HG02885 (cell line): ENCODE measurements around the gene SPRR3.
"Not testable (repeated sequence)": the region's sequence is repeated elsewhere in the genome, so short reads cannot be mapped to it uniquely, and the experiment has no call there.

Source experiments
- ATAC-seq: cut with Tn5 transposase; IDR thresholded peaks from one replicate; pipeline ENCODE4 v1.9.1; 2021; ENCODE audit warnings: mild to moderate bottlenecking; ENCODE audit not compliant: unreplicated experiment, poor library complexity

SPRR3 gene

DNA sequence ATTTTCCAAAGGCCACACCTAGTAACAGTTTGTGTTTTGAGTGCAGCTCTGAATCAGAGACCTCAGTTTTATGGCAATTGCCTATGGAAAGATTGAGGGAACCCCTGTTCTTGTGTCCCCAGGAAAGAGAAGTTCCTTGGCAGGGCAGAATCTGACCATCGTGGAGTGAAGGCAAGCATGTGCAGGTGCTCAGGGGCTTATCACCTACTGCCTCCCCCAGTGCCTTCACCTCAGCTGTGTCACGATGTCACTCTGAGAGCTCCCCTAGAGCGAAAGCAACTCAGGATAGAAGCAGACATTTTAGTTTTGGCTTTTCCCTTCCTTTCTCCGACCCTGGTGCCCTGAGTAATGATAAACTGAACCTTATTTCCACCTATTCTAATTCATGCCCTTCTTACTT, 19.5 kb upstream of the SPRR3 start:
- ATAC-seq, result no peak

DNA sequence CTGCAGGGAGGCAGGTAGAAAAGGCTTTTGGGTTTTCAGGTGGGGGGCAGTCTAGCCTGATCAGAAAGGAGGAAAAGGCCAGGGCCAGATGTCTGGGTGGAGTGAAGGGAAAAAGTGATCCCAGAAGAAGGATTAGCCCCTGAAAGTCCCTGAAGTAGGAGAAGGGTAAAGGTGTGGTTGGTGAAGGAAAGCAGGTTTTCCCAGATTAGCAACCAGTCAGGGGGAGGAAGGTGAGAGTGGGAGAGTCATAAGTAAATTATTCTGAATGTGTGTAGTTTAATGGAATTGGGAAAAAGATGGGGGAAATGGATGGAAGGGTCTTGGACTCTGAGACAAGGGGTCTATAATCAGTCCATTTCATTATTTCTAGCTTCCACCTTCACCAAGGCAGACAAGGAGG, 18.3 kb upstream of the SPRR3 start:
- no peak for ATAC-seq

DNA sequence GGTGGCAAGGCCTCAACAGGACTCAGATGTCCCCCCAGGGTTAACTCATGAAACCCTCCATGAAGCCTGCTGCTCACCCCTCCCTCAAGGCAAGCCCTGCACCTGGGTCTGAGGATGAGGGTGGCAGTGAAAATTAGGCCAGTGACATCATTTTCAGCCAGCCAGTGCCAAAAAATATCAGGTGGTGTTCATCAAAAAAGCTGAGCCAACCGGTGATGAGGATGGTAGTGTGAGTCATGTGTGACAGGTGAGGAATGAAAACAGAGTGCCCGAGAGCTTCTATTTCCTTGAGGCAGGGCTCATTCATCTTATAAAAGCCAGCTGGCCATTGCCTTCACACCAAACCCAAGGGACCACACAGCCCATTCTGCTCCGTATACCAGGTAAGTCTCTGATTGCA, 17.8 kb upstream of the SPRR3 start, which contains the start of gene SPRR1A:
Gene SPRR1A, plus strand, starts transcription at position 339 of the 400 bp plus-strand sequence. CDS start 1,150 bp downstream, outside the sequence.
- ATAC-seq, result no peak

GRCh38 chr1:152986578-152986977, 15.0 kb upstream of the SPRR3 start:
- ATAC-seq, result no peak

- no peak for ATAC-seq
These were observed 8.4 kb upstream of the SPRR3 start for GRCh38 chr1:152993186-152993585.

DNA sequence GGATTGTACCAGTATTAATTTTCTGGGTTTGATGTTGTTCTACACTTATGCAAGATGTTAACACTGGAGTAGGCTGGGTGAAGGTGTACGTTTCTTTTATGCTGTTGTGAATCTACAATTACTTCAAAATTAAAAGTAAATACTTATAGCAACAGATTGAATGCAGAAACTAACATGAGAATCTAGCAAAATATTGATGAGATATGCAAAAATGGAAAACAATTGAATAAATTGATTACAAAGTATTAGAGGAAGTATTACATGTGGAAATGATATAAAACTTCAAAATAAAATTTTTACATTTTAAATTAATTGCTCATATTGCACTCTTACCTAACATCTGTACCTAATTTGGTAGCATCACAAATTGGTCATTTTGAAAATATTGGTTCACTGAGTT, 5.7 kb upstream of the SPRR3 start:
- ATAC-seq, result no peak

GRCh38 chr1:152996633-152997400, 4.7 kb upstream of the SPRR3 start:
- no peak for ATAC-seq

GRCh38 chr1:152997901-152998300, 3.6 kb upstream of the SPRR3 start:
- ATAC-seq, result no peak

- ATAC-seq, result no peak
These were observed 3.1 kb upstream of the SPRR3 start for GRCh38 chr1:152998476-152998875.

- no peak for ATAC-seq
These were observed 1.7 kb upstream of the SPRR3 start for GRCh38 chr1:152999818-153000217.

DNA sequence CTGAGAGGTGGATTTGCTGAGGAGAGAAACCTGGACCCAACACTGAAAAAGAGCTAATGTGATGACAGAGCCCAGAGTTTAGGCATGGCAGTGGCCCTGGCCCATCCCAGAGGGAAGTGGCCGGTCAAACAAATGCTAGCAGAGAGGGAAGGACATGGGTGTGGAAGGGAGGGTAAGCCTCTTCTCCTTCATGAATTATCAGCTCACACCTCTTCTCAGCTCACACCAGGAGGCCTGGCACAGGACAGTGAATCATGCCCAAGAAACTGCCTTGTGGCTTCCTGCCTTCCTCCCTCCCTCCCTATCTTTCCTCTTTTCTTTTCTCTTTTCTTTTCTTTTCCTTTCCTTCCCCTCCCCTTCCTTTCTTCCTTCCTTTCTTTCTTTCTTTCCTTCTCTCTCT, 1.3 kb upstream of the SPRR3 start:
- ATAC-seq, result no peak

DNA sequence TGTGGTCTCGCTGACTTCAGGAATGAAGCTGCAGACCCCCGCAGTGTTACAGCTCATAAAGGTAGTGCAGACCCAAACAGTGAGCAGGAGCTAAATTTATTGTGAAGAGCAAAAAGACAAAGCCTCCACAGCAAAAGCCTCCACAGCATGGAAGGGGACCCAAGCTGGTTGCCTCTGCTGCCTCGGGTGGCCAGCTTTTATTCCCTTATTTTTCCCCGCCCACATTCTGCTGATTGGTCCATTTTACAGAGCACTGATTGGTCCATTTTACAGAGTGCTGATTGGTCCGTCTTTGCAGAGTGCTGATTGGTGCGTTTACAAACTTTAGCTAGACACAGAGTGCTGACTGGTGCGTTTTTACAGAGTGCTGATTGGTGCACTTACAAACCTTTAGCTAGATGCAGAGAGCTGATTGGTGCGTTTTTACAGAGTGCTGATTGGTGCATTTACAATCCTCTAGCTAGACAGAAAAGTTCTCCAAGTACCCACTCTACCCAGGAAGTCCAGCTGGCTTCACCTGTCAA, 9.7 kb downstream of the SPRR3 start:
- not testable (repeated sequence) for ATAC-seq

GRCh38 chr1:153021829-153022228, 20.3 kb downstream of the SPRR3 start:
- not testable (repeated sequence) for ATAC-seq

DNA sequence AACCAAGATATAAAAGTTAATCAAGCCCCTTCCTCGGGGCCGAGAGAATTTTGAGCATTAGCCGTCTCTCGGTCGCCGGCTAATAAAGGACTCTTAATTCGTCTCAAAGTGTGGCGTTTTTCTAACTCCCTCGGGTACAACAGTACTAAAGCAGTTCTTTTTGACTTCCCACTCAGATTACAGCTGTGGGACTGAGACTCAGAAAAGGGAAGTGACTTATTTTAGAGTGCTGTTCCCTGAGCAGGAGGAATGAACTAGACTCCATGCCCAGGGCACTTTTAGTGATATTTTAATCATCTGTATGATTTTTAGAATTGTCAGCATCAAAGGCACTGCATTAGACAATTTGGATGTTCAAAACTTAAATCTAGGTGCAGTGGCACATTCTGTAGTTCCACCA, 20.8 kb downstream of the SPRR3 start:
- ATAC-seq, result not testable (repeated sequence)

DNA sequence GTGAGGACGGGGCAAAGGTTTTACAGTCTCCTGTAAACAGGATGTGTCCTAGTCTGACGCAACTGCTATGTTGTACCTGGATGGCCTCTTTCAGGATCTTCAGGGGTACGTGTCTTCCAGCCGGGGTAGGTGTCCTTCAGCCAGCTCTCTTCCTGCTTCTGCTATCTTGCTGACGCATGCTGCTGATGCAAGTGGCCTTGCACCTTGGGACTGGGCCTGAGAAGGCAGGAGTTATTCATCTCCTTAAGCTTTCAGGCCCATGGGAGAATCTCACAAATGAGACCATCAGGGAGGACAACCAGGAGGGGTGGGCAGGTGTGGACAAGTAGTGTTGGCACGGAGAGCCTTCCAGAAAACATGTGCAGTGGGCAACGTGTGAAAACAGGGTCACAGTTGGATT, 21.6 kb downstream of the SPRR3 start:
- ATAC-seq, result no peak

DNA sequence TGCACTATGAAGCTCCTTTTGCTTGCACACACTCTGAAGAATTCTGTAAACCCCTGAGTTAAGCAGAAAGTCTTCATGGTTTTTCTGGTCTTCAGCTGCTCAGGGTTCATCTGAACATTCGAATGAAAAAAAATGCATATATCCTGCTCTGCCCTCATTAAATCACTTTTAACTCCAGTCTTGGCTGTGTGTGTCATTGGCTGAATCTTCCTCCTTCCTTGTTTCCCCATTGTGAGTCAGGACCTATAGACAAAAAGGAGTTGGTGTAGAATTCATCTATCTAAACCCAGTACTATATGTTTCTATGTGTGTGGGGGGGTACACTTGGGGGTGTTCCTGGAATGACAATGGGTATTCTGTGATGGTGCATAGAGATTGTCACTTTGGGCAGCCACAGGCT, 22.9 kb downstream of the SPRR3 start:
- ATAC-seq, result no peak

DNA sequence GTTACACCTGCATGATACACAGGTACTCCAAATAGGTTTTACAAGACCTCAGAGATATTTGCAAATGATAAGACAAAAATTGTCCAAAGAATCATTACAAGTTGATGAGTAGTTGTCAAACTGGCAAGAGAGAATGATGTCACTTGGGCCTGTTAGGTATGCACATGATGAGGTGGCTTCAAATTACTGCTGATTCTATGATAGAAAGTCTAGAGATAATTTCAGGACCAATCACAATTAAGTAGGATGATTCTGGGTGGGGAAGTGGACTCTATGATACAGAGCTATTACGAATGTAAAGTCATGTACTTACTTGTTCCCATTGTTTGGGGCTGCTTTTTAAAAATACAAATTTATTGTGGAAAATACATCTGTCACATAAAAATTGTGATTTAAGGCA, 24.2 kb downstream of the SPRR3 start:
- no peak for ATAC-seq

DNA sequence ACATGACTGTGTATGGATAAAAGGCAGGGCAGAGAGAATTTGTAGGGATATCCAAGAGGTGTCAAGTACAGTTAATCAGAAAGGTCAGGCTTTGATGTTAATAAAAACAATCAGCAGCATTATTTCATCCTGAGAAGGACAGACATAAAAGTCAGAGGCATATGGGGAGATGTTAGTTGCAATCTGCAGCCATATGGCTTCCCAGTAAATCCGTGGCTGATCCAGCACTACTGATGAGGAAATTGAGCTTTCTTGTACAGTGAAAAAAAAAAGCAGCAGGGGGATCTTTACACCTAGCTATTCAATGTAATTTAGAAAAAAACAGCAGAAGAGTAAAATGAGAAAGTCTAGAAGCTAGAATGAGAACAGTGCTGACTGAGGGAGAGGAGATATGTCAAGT, 27.2 kb downstream of the SPRR3 start:
- ATAC-seq, result no peak

DNA sequence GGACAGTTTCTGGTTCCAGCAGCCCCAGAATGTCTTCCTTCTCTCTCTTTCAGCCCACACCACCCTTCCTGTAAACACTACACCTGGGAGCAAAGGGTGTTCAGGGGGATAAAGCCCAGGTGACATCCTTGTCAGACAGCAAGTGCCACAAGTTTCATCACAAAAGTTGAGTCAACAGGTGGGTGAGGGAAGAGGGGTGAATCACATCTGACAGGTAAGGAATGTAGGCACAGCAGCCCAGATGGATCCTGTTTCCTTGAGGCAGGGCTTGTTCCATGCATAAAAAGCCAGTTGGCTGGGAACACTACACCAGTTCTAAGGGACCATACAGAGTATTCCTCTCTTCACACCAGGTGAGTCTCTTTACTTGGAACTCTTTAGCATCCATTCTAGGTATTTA, 29.3 kb downstream of the SPRR3 start, which contains the start of gene SPRR1B:
Gene SPRR1B, plus strand, starts transcription at position 309 of the 400 bp plus-strand sequence. CDS start 1,143 bp downstream, outside the sequence.
- no peak for ATAC-seq

GRCh38 chr1:153032073-153032472, 30.5 kb downstream of the SPRR3 start:
- ATAC-seq, result no peak

DNA sequence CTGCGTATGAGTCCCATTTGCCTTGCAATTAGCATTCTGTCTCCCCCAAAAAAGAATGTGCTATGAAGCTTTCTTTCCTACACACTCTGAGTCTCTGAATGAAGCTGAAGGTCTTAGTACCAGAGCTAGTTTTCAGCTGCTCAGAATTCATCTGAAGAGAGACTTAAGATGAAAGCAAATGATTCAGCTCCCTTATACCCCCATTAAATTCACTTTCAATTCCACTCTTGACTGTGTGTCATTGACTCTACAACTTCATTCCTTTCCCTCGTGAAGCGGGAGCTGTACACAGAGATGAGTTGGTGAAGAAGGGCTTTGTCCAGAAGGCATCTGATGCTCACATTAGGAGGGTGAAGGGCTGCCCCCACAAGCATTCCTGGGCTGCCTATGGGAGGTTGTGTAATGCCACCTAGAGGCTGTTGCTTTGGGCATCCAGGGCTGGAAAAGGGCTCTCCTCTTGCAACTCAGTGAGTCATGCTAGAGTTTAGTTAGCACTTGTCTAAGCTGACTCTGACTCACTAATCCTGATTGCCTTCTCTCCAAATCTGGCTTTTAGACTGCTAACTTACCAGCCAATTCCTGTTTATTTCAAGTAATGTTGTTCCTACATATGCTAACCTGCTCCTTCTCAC, 31.2 kb downstream of the SPRR3 start:
- ATAC-seq, result no peak

DNA sequence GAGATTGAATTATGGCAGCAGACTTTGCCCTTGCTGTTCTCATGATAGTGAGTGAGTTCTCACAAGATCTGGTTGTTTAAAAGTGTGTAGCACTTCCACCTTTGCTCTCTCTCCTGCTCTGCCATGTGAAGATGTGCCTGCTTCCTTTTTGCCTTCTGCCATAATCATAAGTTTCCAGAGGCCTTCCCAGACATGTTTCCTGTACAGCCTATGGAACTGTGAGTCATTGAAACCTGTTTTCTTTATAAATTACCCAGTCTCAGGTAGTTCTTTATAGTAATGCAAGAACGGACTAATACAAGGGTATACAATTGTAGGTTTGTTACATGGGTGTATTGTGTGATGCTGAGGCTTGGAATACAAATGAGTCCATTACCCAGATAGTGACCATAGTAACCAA, 33.7 kb downstream of the SPRR3 start:
- ATAC-seq, result no peak
